ENCODE data around the gene FAM174C.

Gene FAM174C

DNA sequence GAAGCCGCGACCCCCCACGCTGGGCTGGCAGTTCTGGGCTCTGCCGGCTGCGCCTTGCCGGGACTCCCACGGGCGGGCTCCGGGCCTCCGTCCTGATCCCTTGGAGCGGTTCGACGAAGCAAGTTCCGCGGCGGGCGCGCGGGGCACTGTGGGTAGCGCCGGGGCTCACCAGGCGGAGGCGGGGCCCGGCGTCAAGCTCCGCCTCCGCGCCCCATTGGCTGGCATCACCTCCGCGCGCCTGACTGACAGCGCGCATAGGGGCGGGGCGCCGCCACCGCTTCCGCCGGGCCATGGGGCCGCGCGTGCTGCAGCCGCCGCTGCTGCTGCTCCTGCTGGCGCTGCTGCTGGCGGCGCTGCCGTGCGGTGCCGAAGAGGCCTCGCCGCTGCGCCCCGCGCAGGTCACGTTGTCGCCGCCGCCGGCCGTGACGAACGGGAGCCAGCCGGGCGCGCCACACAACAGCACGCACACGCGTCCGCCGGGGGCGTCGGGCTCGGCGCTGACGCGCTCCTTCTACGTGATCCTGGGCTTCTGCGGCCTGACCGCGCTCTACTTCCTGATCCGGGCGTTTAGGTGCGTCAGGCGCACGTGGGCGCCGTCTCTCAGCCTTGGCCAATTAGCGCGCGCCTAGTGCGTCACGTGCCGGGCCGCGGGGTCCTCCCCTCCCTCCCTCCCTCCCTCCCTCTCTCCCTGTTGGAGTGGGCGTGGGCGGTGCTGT lies at the start of gene FAM174C:
TSS of gene FAM174C (plus strand) at position 271 of the 716 bp plus-strand sequence. CDS start at position 291, 20 bp downstream.
- DNase-seq (ENCODE audit: low spot score), result peak; percentile 96

DNA sequence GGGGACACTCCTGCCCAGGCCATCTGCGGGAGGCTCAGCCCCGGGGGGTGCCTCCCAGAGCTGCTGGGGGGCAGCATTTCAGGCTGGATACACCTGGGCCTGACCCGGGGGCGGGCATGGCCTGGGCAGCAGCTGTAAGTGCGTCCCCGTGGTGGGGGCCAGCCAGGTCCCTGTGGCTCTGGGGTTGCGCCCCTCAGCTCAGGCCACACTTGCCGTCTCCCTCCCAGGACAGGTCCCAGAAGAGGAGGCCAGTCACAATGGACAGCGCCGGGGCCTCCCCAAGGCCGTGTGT lies 49.2 kb upstream of the FAM174C start:
- no peak for DNase-seq (ENCODE audit: low spot score)

DNA sequence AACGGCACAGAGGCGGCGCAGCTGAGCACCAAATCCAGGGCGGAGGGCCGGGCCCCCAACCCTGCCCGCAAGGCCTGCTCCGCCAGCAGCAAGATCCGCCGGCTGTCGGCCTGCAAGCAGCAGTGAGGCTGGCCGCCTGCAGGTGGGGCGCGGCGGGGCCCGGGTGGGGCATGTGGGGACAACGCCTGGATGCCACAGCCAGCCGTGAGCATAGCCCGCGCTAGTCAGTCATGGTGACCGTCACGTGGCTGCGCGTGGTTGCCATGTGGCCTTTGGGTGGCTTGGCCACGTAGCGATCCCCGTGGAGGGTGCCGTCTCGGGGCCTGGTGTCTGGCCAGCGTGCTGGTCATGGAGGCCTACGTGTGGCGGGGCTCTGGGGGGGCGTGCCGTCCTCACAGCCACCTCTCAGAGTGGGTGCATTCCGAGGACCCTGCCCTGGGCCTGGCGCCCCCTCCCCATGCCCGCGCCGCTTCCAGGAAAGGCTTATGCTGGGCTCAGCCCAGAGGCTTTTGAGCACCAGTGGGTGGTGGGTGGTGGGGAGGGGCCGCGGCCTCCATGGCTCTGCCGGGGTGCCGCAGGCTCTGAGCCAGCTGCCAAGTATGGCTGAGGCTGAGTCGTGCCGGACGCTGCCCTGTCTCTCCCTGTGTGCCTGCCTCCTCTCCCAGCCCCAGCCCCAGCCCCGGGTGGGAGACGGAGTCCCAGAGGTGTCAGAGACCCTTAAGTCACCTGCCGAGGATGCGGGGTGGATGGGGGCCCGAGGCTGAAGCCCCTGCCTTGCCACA lies 48.6 kb upstream of the FAM174C start:
- no peak for DNase-seq (ENCODE audit: low spot score)

DNA sequence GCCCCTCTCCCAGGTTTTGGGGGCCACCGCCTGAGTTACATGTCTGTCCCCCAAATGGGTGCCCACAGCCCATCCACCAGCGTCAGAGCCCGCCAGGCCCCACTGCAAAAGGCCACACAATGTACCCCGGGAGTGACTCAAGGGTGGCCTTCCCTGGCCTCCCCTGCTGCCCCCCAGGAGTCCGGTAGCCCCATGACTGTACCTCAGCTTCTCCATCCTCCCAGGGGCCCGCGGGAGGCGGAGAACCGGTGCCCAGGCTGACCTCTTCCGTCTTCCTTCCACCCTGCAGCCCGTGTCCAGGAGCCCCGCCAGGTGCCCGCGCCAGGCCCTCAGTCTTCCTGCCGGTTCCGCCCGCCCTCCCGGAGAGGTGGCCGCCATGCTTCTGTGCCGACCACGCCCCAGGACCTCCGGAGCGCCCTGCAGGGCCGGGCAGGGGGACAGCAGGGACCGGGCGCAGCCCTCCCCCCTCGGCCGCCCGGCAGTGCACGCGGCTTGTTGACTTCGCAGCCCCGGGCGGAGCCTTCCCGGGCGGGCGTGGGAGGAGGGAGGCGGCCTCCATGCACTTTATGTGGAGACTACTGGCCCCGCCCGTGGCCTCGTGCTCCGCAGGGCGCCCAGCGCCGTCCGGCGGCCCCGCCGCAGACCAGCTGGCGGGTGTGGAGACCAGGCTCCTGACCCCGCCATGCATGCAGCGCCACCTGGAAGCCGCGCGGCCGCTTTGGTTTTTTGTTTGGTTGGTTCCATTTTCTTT lies 47.9 kb upstream of the FAM174C start:
- DNase-seq (ENCODE audit: low spot score), result no peak

DNA sequence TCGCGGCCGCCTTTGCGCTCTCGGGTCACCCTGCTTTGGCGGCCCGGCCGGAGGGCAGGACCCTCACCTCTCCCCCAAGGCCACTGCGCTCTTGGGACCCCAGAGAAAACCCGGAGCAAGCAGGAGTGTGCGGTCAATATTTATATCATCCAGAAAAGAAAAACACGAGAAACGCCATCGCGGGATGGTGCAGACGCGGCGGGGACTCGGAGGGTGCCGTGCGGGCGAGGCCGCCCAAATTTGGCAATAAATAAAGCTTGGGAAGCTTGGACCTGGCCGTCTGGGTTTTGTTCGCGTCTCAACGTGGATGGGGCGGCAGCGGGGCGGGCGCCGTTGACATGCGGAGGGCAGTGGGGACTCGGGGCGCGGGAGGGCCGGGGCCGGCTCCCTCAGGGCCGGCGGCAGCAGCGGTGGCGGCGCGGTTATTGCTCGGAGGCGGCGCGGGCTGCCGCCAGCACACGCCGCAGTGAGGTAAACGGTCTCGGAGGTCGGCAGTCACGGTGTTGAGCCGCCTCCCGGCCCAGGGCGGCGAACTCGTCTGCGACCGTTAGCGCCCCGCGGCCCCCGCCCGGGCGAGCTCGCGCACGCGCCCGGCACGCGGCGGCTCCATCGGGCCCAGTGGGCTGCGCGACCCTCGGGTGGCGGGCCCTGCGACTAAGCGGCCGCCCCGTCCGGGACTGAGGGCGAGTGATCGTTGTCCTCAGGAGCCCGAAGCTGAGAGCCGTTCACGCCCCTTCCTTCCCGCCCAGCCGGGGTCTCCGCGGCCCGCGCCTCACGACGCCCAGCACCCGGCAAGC lies 47.0 kb upstream of the FAM174C start:
- DNase-seq (ENCODE audit: low spot score), result no peak

DNA sequence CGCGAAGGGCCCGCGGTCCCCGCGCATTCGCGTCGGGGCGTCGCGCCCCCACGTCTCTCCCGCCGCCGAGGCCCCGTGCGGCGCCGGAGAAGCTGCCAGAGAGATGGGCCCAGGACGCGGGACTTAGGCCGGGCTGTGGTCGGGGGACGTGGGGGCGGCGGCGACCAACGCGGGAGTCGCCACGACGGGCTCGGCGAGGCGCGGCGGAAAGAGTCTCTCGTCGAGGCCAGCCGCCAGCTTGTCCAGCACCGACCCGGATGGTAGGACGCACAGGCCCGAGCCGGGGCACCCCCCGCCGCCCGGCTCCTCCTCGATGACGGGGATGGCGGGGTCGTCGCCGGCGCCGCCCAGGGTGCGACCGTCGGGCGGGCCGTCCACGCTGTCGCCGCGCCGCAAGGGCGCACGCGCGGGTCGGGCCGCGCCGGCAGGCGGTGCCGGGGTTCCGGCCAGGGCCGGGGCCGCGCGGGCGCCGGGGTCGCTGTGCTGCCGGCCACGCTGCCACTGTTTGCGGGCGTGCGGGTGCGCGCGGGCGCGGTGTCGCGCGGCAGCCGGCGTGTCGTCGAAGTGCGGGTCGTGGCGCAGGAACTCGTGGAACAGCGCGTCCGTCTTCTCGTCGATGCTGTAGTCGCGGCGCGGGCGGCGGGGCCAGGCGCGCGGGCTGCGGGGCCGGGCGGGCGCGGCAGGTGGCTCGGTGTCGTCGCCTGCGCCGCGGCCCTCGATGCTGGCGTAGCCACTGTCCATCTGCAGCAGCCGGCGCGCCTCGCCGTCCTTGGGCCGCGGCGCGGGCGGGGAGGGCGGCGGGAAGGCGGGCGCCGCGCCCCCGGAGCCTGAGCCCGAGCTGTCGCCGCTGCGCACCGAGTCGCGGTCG lies 46.0 kb upstream of the FAM174C start:
- DNase-seq (ENCODE audit: low spot score), result no peak

DNA sequence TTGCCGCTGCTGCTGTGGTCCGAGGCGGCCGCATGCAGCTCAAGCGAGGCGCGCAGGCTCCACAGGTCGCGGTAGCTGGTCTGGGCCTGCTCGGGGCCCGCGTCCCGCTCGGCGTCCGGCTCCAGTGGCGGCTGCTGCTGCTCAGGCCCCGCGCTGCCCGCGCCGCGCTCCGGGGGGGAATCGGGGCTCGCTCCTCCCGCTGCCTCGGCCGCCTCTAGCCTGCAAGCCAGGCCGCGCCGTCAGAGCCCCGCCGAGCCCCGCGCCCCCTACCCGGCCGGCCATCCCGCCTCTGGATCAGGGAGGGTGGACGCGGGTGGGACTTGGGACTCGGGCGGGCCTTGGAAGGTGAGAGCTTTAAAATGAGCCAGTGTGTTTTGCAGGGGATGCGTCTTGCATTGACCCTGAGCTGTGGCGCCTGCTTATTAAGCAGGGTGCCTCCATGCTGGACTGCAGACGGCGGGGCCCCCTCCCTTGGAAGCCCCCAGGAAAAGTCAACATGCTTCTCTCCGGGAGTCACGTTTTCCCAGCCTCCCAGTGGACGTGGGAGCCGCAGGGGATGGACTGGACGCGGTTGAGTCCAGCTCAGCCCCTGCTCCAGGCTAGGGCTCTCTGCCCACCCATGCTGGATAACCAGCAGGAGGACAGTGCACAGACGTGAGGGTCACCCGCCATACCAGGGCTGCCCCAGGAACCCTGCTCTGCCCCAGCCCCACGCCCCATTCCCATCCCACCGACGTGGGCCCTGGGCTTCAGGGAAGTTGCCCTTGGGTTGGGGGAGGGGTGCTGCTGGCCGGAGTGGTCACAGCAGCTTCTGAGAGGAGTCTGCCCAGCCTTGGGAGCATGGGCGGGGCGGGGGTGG lies 45.2 kb upstream of the FAM174C start:
- DNase-seq (ENCODE audit: low spot score), result no peak

DNA sequence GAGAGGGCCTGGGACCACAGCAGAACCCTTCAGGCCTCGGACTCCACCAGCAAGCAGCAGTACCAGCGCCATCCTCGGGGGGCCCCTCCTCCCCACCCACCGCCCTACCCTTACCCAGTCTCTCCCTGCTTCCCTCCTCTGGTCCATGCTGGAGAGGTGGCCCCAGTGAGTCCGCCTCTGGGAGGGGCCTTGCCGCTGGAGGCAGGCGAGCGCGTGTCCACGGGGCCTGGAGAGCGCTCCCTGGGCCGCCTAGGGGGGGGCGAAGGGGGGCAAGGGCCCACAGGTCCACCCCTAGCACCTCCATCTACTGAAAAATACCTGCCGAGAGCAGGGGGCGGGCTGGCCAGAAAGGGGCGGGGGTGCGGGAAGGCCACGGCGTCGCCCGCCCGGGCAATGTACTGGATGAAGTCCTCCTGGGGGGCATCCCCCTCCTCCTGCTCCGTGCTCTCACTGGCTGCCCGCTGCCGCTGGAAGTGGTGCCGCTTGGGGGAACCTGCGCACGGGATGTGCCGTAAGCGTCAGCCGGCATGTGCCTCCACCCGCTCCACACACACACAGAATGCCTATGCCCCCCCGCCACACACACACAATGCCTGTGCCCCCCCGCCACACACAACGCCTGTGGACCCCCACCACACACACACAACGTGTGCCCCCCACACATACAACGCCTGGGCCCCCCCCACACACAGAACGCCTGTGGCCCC lies 44.4 kb upstream of the FAM174C start:
- DNase-seq (ENCODE audit: low spot score), result no peak

DNA sequence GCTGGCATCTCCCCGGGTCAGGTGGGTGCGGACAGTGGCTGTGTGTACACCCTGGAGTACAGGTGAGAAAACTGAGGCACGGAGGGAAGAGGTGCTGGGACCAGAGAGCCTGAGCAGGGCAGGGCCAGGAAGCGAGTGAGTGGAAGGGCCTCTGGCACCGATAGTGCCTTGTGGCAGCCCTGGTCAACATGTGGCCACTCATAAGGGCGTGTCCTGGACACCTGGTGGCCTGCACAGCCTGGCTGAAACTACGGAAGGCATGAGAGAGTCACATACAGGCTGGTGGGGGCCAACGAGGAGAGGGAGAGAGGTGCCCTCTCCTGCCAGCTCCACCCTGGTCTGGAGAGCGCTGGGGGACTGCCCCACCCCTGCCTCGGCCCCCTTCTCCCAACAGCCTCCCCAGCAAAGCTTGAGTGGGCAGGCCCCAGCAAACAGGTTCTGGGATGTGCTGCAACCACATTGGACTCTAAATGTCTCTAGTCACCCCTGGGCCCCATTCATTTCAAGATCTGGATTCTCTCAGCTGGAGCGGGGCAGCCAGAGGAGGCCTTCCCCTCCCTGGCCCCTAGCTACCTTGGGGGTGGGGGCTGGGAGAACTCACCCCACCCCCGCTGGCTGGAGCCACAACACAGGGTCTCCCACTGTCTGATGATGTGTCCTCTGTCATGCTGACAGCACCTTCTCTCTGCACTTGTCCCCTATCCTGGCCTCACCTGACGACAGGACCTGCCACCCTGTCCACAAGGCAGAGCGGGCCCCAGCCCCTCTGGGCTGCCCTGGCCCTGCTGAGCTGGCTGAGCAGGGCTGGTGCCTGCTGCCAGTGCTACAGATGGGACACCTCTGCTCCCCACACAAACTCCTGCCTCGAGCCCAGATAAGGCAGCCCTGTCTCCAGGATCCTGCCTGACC lies 43.3 kb upstream of the FAM174C start:
- no peak for DNase-seq (ENCODE audit: low spot score)

DNA sequence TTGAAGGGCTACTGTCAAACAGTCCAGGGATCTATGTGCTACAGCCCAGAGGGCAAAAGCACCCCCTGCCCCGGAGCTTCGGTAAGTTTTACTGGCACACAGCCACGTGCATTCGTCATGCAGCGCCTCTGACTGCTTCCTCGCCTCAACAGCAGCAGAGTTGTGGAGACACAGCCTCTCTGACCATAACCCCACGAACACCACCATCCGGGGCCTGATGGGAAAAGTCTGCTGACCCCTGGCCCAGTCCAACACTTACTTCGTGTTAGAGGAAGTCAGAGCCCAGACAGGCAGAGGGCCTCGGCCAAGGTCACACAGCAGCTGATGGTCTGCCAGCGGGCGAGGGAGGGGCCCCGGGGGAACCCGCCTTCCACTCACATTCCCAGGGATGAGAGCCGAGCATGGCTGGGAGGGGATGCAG lies 42.7 kb upstream of the FAM174C start:
- DNase-seq (ENCODE audit: low spot score), result no peak

DNA sequence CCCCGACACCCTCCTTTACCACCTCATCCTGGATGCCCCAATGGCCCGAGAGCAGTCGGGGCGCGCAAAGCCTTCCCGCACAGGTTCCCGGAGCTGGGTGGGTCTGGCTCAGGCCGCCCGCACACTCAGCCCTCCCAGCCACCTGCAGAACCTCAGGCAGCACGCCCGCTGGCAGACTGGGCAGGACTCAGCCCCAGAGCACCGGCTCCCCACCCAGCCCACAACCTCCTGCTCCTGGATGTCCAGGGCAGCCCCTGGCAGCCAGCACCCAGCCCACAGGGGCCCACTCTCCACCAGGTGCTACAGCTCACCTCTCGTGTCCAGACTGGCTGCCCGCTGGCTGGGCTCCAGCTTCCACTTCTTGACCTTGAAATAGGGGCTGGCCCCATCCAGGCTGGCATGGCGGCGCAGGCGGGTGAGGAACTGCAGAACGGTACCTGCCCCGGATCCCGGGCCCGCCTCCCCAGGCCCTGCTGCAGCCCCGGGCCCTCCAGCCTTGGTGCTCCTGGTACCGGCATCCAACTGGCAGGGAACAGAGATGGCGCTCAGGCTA lies 42.1 kb upstream of the FAM174C start:
- no peak for DNase-seq (ENCODE audit: low spot score)

DNA sequence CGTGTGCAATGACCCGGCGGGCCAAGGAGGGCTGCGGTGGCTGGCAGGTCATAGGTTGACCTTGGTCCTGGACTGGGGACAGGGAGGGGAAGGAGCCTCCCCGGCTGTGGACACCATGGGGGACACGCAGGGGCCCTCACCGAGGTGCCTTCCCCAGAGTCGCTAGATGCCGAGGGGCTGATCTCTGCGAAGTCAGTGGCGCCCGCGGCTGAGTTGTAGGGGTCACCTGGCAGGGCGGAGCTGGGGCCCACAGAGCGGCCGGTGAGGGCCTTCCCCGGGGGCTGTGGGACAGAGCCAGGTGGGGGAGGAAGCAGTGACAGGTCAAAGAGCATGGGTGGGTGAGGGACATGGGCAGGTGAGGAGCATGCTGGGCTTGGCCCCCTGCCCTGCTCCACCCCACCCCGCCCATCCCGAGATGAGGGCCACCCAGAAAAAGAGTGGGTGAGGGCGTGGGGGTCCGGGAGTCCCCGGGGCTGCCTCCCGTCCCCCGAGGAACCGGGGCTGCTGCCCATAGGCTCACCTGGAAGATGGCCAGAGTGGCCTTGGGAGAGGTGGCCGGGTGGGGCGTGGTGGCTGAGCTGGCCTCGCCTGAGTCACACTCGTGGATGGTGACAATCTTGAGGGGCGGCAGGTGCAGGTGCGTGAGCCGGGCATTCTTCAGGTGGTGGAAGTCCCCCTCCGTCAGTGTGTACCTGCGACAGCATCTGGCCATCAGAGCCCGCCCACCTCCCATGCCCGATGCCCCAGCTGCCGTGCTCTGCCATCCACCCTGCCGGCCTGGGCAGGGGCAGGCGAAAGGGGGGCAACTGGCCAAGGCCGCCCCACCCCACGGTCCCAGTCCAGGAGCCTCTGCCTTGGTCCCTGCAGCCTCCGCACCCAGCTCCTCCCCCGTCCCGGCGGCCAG lies 41.0 kb upstream of the FAM174C start:
- no peak for DNase-seq (ENCODE audit: low spot score)

DNA sequence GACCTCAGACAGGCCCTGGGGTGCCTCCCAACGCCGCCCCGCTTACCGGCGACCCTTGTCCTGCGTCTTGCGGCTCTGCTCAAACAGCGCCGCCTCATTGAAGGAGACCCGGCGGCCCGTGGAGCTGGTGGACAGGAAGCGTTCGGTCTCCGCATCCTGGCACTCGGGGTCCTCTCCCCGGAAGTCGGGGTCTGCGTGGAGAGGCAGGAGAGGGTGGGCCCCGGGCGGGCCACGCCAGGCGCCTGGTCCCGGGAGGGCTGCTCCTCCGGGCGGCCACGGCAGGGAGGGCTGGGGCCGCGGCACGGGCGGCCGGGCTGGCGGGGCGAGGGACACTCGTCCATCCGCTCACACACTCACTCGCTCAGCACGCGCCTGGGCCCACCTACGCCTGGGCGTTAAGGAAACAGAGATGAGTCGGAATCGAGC lies 40.4 kb upstream of the FAM174C start:
- no peak for DNase-seq (ENCODE audit: low spot score)

DNA sequence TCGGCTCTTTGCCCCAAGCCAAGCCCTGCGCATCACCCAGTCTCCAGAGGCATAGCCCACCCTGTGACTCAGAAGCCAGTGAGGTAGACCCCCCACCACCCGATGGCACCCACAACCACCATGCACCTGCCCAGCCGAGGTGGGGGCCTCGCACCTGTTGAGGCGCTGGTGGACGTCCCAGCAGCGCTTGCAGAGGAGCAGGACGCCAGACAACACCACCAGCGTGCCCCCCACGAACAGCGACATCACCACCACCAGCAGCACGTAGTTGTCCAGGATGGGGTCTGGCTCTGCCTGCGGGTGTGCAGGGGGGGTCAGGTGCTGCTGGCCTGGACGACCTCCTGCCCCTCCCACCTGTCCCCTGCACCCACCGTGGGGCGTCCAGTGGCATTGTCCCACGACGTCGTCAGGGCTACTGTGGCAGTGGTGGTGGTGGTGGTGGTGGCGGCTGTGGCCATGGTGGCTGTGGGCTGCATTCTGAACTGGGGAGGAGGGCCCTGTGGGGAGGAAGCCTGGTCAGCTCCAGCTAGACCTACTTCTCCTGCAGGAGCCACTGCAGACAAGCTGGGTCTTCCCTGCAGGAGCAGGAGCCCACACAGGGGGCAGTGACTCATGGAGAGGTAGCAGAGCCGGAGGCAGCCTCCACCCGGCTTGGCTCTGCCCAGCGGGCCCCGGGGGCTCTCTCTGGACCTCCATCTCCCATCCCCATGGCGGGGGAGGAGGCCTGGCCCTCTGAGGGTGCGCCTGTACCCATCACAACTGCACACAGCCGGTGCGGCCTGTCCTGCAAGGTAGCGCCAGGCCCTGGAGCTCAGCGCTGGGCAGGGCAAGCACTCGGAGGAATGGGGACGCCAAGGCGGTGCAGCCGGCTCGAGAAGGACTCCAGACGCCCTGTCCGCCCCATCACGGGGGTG lies 39.4 kb upstream of the FAM174C start:
- DNase-seq (ENCODE audit: low spot score), result no peak

DNA sequence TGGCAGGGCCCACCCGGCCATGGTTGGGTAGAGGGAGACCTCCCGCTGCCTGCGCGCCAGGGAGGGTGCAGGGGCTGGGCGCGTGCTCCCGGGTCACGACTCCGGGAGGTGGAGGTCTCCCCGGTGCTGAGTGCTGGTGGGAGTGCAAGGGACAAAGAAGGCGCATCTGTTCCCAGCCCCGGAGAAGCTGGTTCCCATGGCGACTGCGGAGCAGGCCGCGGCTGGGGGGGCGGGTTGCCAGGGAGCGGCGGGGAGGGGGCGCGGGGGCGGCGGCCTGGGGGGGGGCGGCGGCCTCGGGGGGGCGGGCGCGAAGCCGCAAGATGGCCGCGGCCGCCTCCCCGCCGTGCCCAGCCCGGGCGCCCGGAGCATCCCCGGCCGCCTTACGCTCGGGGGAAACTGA lies 38.8 kb upstream of the FAM174C start:
- no peak for DNase-seq (ENCODE audit: low spot score)

All from LoVo (cell line).